ENCODE measurements around the gene FBXO10.

Gene FBXO10

GRCh38 chr9:37547328-37547878 lies 28.8 kb downstream of the FBXO10 start:
- no peak for DNase-seq (ENCODE audit: extremely low read depth, insufficient read length)
- no peaks in the 10 kb centered on the region for H3K36me3 ChIP-seq (ENCODE audit: control insufficient read depth, insufficient read depth, low read length)
- no peak for TF ChIP-seq CTCF (IDR thresholded peaks at IDR 0.05; ENCODE audit: insufficient read depth, low read length, poor library complexity, severe bottlenecking)
- no peaks in the 10 kb centered on the region for H3K27me3 ChIP-seq (replicated peaks; ENCODE audit: control insufficient read depth, insufficient read depth, low read length)
- no peak overlapping the region for H3K4me3 ChIP-seq (replicated peaks; ENCODE audit: low read depth, low read length)

GRCh38 chr9:37543468-37543867 lies 32.7 kb downstream of the FBXO10 start:
- H3K36me3 ChIP-seq (ENCODE audit: control insufficient read depth, insufficient read depth, low read length), result peaks cover 4% of the 10 kb centered on the region
- TF ChIP-seq CTCF (IDR thresholded peaks at IDR 0.05; ENCODE audit: insufficient read depth, low read length, poor library complexity, severe bottlenecking), result no peak
- H3K27me3 ChIP-seq (replicated peaks; ENCODE audit: control insufficient read depth, insufficient read depth, low read length), result no peaks in the 10 kb centered on the region
- H3K4me3 ChIP-seq (replicated peaks; ENCODE audit: low read depth, low read length), result no peak overlapping the region
- DNase-seq (ENCODE audit: extremely low read depth, insufficient read length), result no peak

- no peak for TF ChIP-seq CTCF (IDR thresholded peaks at IDR 0.05; ENCODE audit: insufficient read depth, low read length, poor library complexity, severe bottlenecking)
- Histone ChIP-seq H3K36me3 (ENCODE audit: control insufficient read depth, insufficient read depth, low read length) (peaks cover 7% of the 10 kb centered on the region), H3K4me3 (replicated peaks; ENCODE audit: low read depth, low read length) (no peak overlapping the region), H3K27me3 (replicated peaks; ENCODE audit: control insufficient read depth, insufficient read depth, low read length) (no peaks in the 10 kb centered on the region)
- no peak for DNase-seq (ENCODE audit: extremely low read depth, insufficient read length)
Measured at GRCh38 chr9:37542895-37543294, 33.3 kb downstream of the FBXO10 start.

- TF ChIP-seq CTCF (IDR thresholded peaks at IDR 0.05; ENCODE audit: insufficient read depth, low read length, poor library complexity, severe bottlenecking), result no peak
- Histone ChIP-seq H3K27me3 (replicated peaks; ENCODE audit: control insufficient read depth, insufficient read depth, low read length) (no peaks in the 10 kb centered on the region), H3K36me3 (ENCODE audit: control insufficient read depth, insufficient read depth, low read length) (peaks cover 11% of the 10 kb centered on the region), H3K4me3 (replicated peaks; ENCODE audit: low read depth, low read length) (no peak overlapping the region)
- DNase-seq (ENCODE audit: extremely low read depth, insufficient read length), result no peak
Measured at GRCh38 chr9:37542488-37542887, 33.7 kb downstream of the FBXO10 start.

- DNase-seq (ENCODE audit: extremely low read depth, insufficient read length), result no peak
- H3K4me3 ChIP-seq (replicated peaks; ENCODE audit: low read depth, low read length), result no peak overlapping the region
- H3K36me3 ChIP-seq (ENCODE audit: control insufficient read depth, insufficient read depth, low read length), result peaks cover 16% of the 10 kb centered on the region
- TF ChIP-seq CTCF (IDR thresholded peaks at IDR 0.05; ENCODE audit: insufficient read depth, low read length, poor library complexity, severe bottlenecking), result no peak
- no peaks in the 10 kb centered on the region for H3K27me3 ChIP-seq (replicated peaks; ENCODE audit: control insufficient read depth, insufficient read depth, low read length)
Measured at GRCh38 chr9:37541465-37541864, 34.7 kb downstream of the FBXO10 start.

- TF ChIP-seq CTCF (IDR thresholded peaks at IDR 0.05; ENCODE audit: insufficient read depth, low read length, poor library complexity, severe bottlenecking), result no peak
- Histone ChIP-seq H3K27me3 (replicated peaks; ENCODE audit: control insufficient read depth, insufficient read depth, low read length) (no peaks in the 10 kb centered on the region), H3K4me3 (replicated peaks; ENCODE audit: low read depth, low read length) (no peak overlapping the region), H3K36me3 (ENCODE audit: control insufficient read depth, insufficient read depth, low read length) (peaks cover 16% of the 10 kb centered on the region)
- no peak for DNase-seq (ENCODE audit: extremely low read depth, insufficient read length)
Measured at GRCh38 chr9:37540634-37541033, 35.5 kb downstream of the FBXO10 start.
